Measurements from ENCODE around the gene KAZN.
"Not testable (repeated sequence)": the region's sequence is repeated elsewhere in the genome, so short reads cannot be mapped to it uniquely, and the experiment has no call there.

The KAZN gene

GRCh38 chr1:15031251-15031933 lies 432.9 kb downstream of the KAZN start:
- peak; percentile 48 to 53 for DNase-seq (ENCODE audit: low read depth in 2 of 2)

DNA sequence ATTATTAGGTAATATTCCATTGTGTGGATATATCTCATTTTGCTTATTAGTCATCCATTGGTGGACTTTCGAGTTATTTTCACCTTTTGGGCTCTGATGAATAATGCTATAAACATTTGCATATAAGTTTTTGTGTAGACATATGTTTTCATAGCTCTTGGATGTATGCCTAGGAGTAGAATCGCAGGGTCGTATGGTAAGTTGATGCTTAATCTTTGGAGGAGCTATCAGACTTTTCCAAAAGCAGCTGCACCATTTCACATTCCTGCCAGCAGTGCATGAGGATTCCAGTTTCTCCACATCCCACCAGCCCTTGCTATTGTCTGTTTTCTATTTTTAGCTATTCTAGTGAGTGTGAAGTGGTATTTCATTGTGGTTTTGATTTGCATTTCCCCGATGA lies 434.8 kb downstream of the KAZN start:
- DNase-seq (ENCODE audit: low read depth in 2 of 2) = peak; percentile 83 to 84

DNA sequence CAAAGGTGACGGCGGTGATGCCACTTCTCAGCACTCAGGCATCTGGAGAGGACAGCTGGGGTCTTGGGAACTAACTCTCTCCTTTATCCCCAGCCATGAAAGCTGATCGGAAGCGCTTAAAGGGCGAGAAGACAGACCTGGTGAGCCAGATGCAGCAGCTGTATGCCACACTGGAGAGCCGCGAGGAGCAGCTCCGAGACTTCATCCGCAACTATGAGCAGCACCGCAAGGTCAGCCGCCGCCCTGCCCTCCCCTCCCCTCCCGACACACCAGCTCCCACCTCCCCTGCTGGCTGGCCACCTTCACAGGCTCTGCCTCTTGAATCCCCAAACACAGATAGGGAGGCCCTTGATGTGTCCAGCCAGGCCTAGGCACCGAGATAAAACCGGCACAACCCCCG lies 436.2 kb downstream of the KAZN start:
- DNase-seq (ENCODE audit: low read depth in 2 of 2) = no peak

DNA sequence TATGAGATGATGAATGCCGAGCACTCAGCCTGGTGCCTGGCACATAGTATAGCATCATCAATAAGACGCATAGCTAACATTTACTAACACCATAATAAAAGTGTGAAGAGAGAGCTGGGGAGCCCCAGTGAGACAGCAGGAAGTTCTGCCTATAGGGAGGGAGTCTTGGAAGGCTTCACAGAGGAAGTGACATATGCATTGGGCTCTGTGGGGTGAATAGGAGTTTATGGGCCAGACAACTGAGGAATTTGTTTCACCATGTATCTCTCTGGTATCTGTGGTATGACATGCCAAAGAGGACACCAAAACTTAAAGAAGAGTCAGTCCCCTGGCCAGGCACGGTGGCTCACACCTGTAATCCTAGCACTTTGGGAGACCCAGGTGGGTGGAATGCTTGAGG lies 436.8 kb downstream of the KAZN start:
- no peak for DNase-seq (ENCODE audit: low read depth in 2 of 2)

- DNase-seq (ENCODE audit: low read depth in 2 of 2) = no peak
Observed at GRCh38 chr1:15036101-15036500, 437.6 kb downstream of the KAZN start.

DNA sequence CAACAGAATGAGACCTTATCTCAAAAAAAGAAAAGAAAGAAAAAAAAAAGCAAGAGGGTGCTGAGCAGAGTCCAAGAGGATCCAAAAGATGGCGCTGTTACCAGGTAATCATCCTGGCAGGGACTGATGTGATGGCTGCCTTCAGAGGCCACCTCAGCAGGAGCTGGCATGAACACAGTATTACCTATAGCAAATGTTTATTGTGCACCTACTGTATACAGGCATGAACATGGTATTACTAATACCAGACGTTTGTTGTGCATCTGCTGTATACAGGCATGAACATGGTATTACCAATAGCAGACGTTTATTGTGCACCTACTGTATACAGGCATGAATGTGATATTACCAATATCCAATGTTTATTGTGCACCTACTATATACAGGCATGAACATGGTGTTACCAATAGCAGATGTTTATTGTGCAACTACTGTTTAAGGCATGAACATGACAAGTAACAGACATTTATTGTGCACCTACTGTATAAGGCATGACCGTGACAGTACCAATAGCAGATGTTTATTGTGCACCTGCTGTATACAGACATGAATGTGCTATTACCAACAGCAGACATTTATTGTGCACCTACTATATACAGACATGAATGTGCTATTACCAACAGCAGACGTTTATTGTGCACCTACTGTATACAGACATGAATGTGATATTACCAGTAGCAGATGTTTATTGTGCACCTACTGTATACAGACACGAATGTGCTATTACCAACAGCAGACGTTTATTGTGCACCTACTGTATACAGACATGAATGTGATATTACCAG lies 439.9 kb downstream of the KAZN start:
- DNase-seq (ENCODE audit: low read depth in 2 of 2) = no peak

GRCh38 chr1:15039017-15039648 lies 440.6 kb downstream of the KAZN start:
- DNase-seq (ENCODE audit: low read depth in 2 of 2) = no peak

DNA sequence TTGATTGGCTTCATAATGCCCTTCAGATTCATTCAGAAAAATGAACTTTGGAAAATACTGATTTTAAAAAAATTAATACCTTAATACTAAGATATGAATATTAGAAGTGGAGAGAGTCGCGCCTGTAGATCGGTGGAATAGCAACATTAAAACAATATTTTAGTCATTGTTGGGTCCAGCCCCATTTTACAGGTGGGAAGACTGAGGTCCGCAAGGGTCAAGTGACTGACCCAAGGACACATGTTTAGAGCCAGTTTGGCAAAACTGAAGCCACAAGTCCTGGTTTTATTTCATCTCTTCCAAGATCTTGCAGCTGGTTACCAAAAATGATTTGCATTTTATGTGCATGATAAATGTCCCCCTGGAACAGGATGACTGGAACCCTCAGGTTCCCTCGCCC lies 441.4 kb downstream of the KAZN start:
- no peak for DNase-seq (ENCODE audit: low read depth in 2 of 2)

DNA sequence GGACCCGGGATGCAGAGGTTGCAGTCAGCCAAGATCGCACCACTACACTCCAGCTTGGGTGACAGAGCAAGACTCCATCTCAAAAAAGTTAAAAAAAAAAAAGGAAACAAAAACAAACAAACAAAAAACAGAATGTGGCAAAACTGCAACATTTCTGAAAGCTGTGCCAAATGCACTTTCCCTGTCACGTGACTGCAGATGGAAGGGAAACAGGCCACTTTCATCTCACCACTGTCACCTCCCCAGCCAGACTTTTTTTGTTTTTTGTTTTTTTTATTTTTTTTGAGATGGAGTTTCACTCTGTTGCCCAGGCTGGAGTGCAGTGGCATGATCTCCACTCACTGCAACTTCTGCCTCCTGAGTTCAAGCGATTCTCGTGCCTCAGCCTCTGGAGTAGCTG lies 442.2 kb downstream of the KAZN start:
- DNase-seq (ENCODE audit: low read depth in 2 of 2) = not testable (repeated sequence)

DNA sequence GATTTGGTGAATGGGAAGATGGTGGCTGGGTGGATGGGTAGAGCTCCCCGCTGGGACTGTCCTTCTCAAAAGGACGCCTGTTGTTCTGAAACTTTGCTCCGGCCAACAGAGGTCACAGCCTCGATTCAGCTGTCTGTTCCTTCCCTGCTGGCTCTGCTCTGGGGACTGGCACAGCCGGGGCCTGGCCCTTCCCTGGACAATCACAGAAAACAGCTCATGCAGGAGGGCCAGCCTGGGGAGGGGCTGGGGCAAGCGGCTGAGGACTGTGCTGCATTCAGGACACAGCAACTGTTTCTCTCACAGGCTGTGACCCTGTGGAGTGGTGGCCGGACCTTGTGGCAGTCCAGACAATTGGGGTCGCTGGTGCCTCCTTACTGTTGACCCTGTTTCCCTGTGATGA lies 444.4 kb downstream of the KAZN start:
- no peak for DNase-seq (ENCODE audit: low read depth in 2 of 2)

GRCh38 chr1:15043934-15044333 lies 445.4 kb downstream of the KAZN start:
- DNase-seq (ENCODE audit: low read depth in 2 of 2) = no peak

DNA sequence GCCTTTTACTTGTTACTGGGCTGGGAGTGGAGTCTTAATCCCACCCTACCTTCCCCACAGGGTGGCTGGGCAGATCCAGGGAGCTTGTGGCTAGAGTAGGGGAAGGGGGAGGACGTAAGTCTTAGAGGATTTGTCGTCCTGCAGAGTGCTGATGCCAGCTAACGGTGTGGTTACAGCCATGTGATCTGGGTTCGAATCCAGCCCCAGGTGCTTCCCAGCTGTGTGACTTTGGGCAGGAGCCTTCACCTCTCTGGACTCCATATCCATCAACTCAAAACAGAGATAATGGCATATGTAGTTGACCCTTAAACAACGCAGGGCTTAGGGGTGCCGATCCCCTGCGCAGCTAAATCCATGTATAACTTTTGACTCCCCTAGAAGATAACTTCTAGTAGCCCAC lies 446.6 kb downstream of the KAZN start:
- no peak for DNase-seq (ENCODE audit: low read depth in 2 of 2)

DNA sequence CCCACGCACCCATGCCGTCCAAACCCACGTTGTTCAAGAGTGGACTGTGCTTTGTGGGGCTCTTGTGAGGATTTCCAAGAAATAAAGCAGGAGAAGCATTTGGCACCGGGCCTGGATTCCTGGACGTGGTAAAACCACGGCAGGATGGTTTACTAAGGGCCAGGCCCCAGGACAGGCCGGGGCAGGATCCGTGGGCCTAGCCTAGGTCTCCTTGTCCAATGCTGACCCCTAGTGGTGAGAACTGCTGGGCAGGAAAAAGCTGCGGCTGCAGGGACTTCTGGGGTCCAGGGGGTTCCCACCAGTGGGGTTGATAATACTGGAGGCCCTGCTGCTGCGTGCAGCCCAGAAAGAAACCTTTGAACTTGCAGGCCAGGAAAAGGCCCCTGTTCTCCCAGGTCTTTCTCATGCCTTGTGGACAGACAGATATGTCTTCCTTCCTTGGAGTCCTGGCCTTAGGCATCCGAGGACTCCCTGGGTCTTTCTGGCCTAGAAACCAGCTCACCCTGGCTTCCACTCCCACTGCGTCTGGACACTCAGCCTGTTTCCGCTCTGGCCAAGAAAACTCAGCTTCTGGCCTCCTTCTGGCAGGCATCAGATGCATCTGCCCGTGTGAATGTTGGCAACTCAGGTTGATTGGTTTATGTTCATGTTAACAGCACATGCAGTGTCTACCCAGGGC lies 448.1 kb downstream of the KAZN start:
- DNase-seq (ENCODE audit: low read depth in 2 of 2) = peak; percentile 46 to 47

DNA sequence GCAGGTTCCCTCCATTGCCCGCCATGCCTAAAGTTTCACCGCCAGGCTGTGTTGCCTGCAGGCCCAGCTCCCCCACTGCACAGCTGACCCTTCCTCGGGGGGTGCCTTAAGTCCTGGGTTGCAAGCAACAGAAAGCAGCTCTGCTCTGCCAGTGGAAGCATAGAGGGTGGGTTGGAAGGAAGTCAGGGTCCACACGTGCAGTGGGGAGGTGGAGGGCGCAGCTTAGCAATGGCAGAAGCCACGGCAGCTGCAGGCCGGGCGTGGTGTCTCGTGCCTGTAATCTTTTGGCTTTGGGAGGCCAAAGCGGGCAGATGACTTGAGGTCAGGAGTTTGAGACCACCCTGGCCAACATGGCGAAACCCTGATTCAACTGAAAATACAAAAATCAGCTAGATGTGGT lies 448.8 kb downstream of the KAZN start:
- DNase-seq (ENCODE audit: low read depth in 2 of 2) = no peak

DNA sequence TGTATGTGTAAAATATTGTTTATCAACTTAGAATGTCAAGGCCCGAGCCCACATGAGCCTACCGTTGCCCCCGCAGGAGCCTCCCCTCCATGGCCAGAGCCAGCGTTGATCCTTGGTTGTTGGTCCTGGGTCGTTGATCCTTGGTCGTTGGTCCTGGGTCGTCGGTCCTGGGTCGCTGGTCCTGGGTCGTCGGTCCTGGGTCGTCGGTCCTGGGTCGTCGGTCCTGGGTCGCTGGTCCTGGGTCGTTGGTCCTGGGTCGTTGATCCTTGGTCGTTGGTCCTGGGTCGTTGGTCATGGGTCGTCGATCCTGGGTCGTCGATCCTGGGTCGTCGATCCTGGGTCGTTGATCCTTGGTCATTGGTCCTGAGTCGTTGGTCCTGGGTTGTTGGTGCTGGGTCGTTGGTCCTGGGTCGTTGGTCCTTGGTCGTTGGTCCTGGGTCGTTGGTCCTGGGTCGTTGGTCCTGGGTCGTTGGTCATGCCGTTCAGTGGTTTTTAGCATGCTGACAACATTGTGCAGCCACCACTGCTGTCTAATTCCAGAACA lies 450.0 kb downstream of the KAZN start:
- no peak for DNase-seq (ENCODE audit: low read depth in 2 of 2)

DNA sequence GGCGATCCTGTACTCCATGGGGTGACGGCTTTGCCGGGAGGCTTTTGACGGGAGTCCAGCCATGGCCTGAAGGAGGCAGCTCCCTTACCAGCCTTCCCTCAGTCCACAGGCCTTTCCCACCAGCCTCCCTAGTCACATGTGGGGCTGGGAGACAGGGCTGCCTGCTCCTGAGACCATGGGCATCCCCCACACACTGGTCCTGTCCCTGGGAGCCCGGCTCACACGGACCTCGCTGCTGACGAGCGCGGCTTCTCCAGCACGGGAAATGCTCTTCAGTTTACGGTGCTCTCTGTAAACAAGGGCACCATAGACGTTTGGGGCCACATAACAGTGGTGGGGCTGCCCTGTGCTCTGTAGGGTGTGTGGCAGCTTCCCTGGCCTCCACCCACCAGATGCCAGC lies 450.6 kb downstream of the KAZN start:
- DNase-seq (ENCODE audit: low read depth in 2 of 2) = no peak

GRCh38 chr1:15051882-15052528 lies 453.5 kb downstream of the KAZN start:
- no peak for DNase-seq (ENCODE audit: low read depth in 2 of 2)

GRCh38 chr1:15053153-15053552 lies 454.7 kb downstream of the KAZN start:
- no peak for DNase-seq (ENCODE audit: low read depth in 2 of 2)

DNA sequence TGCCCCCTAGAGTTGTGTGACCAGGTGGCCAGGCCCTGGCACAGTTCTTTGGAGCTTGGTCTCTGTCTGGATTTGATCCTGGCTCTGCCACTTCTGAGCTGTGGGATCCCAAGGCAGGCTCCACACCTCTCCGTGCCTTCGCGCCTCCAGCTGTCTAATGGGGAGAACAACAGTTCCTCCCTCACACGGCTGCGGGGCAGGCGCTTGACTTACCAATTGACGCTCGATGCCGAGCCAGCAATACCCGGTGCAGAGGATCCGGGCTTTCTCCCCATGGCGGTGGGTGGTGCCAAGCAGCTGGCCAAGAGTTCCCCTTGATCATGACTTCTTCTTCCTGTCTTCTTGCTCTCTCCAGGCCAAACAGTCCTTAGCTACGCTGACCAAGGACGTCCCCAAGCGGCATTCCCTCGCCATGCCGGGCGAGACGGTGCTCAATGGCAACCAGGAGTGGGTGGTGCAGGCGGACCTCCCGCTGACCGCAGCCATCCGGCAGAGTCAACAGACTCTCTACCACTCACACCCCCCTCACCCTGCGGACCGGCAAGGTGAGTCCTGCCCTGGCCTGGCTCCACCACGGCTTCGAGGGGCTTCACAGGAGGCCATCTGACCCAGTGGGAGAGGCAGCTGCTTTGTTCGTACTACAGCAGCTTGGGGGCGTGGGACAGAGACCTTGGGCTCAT lies 457.4 kb downstream of the KAZN start:
- no peak for DNase-seq (ENCODE audit: low read depth in 2 of 2)

GRCh38 chr1:15056515-15057285 lies 458.2 kb downstream of the KAZN start:
- no peak for DNase-seq (ENCODE audit: low read depth in 2 of 2)
